HEK293T (cell line): ENCODE measurements around the gene SUCLG1.

Source experiments
- ARNT ChIP-seq: fragments of 450-650 bp; IDR thresholded peaks from 2 replicates; pipeline ENCODE4 v1.6.1; 2017; ENCODE audit warnings: mild to moderate bottlenecking
- BHLHE40 ChIP-seq: fragments of 450-650 bp; IDR thresholded peaks from 2 replicates; pipeline ENCODE4 v1.6.1; 2016; ENCODE audit warnings: mild to moderate bottlenecking, moderate library complexity, borderline replicate concordance
- CTBP1 ChIP-seq: fragments of 450-650 bp; IDR thresholded peaks from 2 replicates; pipeline ENCODE4 v1.6.1; 2016; ENCODE audit warnings: borderline replicate concordance
- ELF4 ChIP-seq: fragments of 450-650 bp; IDR thresholded peaks from 2 replicates; pipeline ENCODE4 v1.6.1; 2017; ENCODE audit warnings: antibody characterized with exemption
- FOXM1 ChIP-seq: fragments of 450-650 bp; IDR thresholded peaks from 2 replicates; pipeline ENCODE4 v1.6.1; 2017; ENCODE audit warnings: mild to moderate bottlenecking, borderline replicate concordance
- HDGF ChIP-seq: fragments of 450-650 bp; IDR thresholded peaks from 2 replicates; pipeline ENCODE4 v1.6.1; 2017; ENCODE audit warnings: antibody characterized with exemption, borderline replicate concordance
- LEF1 ChIP-seq: fragments of 450-650 bp; IDR thresholded peaks from 2 replicates; pipeline ENCODE4 v1.6.1; 2017; ENCODE audit warnings: mild to moderate bottlenecking, borderline replicate concordance
- SP1 ChIP-seq: fragments of 450-650 bp; IDR thresholded peaks from 2 replicates; pipeline ENCODE4 v1.6.1; 2017
- TARDBP ChIP-seq: fragments of 450-650 bp; IDR thresholded peaks from 2 replicates; pipeline ENCODE4 v1.6.1; 2016
- ZNF384 ChIP-seq: fragments of 450-650 bp; IDR thresholded peaks from 2 replicates; pipeline ENCODE4 v1.6.1; 2016
- TF ChIP-seq, protein P1 (sequence below): fragments of 450-650 bp; IDR thresholded peaks from 2 replicates; pipeline ENCODE4 v1.6.1; 2016

DNA sequence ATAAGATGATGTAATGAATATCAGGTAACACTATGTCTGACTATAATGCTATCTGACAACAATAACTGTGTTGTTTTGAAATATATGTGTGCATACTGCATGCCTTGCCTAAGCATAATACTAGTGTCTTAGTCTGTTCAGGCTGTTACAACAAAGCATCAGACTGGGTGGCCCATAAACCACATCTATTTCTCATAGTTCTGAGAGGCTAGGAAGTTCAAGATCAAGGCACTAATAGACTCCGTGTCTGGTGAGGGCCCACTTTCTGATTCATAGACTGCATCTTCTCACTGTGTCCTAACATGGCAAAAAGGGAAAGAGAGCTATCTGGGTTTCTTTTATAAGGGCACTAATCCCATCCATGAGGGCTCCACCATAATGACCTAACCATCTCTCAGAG, 80.1 kb downstream of the SUCLG1 start:
- no peak for TF ChIP-seq ELF4
- TF ChIP-seq TARDBP, result no peak
- TF ChIP-seq BHLHE40, result no peak
- TF ChIP-seq CTBP1, result no peak
- no peak for TF ChIP-seq SP1
- no peak for TF ChIP-seq ARNT
- TF ChIP-seq ZNF384, result no peak
- no peak for TF ChIP-seq HDGF
- TF ChIP-seq, protein P1, sequence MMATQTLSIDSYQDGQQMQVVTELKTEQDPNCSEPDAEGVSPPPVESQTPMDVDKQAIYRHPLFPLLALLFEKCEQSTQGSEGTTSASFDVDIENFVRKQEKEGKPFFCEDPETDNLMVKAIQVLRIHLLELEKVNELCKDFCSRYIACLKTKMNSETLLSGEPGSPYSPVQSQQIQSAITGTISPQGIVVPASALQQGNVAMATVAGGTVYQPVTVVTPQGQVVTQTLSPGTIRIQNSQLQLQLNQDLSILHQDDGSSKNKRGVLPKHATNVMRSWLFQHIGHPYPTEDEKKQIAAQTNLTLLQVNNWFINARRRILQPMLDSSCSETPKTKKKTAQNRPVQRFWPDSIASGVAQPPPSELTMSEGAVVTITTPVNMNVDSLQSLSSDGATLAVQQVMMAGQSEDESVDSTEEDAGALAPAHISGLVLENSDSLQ, result no peak
- no peak for TF ChIP-seq LEF1
- TF ChIP-seq FOXM1, result no peak
